Stimulated activated CD4-positive, alpha-beta T cell treated with anti-CD3 and anti-CD28 coated beads, TNF-alpha, amount 100 ng/mL, for 48 hours (primary cell): ENCODE data around the gene TRAPPC3.

Experiments
- DNase-seq, 3 donors: peaks; one replicate each; pipeline ENCODE4 v3.0.0-alpha.2; 2020; ENCODE audit warnings: low read depth in 3 of 3

Gene TRAPPC3

GRCh38 chr1:36126797-36127500 is 22.3 kb downstream of the TRAPPC3 start:
- no peak for DNase-seq

- DNase-seq = no peak
Measured at GRCh38 chr1:36126005-36126716, 23.1 kb downstream of the TRAPPC3 start.

GRCh38 chr1:36125129-36125991 is 23.9 kb downstream of the TRAPPC3 start, which contains the start of gene COL8A2:
Gene COL8A2, minus strand, starts transcription at chr1:36125222. Its CDS starts 24,980 bp downstream, at chr1:36100242.
- DNase-seq = no peak

DNA sequence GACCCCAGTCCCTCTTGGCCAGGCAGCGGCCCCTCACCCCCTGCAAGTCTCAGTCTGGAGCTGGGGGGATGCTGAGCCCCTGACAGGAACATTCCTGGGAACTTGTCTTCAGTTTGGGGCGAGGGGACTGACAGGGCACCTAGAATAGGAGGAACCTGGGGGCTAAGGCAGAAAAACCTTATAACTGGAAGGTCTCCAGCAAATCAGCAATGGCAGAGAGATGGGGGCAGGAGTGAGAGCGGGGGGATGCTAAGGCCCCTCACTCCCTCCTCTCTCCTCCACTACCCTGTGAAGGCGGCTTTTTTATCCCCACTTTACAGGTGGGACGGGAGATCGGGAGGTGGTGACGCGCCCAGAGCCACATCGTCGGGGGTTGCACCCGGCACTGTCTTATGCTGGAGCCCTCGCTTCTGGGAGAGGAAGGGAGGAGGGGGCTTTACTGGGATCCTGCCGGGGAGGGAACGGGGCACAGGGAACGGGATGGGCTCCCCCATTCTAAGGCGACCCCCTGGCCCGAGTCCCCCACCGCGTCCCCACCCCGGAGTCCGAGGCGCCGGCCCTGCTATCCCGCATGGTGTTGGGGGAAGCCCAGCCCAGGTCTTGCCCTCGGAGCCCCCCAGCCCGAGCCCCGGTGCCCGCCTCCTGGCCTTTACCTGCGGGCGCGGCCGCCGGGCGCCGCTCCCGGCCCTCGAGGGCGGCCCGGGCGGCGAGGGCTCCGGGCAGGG is 24.7 kb downstream of the TRAPPC3 start:
- no peak for DNase-seq

DNA sequence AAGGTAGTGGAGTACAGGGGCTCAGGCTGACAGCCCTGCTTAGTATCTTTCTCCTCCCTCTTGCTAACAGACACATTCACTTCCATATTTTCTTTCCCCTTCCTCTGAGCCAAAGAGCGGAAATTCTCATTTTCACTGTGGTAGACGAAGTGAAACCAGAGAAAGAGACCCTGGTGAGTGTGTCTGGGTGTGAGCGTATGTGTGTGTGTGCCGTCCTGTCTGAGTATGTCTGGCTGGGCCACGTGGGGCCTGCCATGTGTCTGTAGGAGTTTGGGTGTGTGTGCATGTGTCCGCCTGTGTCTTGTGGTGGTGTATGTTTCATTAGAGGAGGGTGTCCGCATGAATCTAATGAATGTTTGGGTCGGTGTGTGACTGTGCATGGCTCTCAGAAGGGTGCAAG is 25.9 kb downstream of the TRAPPC3 start:
- DNase-seq = no peak

GRCh38 chr1:36122062-36123030 is 26.9 kb downstream of the TRAPPC3 start:
- no peak for DNase-seq

- DNase-seq = no peak
Measured at GRCh38 chr1:36119456-36119855, 29.8 kb downstream of the TRAPPC3 start.

DNA sequence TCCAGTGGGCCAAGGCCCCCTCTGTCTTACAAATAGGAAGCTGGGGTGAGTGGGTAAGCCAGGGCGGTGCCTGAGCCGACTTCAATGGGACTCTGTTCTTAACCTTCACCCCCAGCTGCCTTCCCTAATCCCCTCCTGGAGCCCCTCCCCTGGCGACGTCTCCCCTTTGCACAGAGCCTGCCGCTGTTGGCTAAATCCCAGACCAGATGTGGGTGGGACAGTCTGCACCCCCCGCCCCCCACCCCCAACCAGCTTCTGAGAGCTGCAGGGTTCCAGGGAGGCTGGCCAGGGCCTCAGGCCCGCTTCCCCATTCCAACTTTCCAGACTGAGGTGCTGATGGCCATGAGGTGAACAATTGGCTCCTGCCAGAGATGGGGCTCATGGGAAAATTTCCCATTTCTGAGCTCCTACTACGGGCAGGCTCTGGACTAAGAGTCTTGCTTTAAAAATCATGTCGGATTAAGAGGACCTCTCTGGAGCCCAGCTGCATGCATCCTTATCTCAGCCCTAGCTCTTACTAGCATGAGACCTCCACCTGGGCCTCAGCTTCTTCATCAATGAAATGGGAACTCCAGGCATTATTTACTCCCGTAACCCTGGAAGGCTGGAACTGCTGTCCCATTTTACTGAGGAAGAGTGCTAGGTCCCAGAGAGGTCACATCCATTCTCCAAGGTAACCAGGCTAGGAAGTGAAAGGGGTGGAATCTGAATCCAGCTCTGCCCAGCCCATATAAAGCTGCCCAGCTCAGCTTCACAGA is 30.7 kb downstream of the TRAPPC3 start:
- DNase-seq = no peak

- DNase-seq = no peak
Measured at GRCh38 chr1:36116901-36117300, 32.4 kb downstream of the TRAPPC3 start.

DNA sequence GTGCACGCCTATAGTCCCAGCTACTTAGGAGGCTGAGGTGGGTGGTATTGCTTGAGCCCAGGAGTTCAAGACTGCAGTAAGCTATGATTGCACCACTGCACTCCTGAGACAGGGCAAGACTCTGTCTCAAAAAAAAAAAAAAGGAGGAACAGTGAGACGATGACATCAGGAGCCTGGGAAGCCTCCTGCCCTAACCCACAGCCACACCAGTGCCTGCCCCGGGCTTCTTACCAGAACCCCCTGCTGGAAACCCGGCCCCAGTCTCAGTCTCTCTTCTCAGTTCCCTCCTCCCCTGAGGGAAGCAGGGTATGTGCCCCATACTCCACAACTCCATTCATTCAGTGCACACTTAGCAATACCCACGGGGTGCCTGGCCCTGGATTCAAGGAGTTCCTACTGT is 33.4 kb downstream of the TRAPPC3 start:
- no peak for DNase-seq

DNA sequence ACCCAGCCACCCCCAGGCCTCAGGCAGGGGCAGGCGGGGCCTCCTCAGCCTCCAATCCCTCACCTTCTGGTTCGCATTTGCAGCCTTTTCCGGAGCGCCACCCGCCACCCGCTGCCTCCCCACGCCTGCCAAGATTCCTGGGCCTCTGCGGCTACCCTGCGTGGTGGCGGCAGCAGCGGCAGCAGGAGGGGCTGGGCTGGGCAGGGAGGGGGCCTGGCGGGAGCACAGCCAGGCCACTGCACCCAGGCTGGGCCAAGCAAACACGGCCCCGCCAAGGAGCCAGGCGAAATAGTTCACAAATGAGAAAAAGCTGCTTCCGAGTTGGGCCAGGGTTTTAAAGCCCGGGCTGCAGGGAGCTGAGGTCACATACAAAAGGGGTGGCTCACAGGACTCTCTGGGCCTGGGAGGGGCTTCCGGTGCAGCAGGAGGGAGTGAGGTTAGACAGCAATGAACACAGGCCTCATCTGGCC is 34.1 kb downstream of the TRAPPC3 start:
- DNase-seq = no peak

- no peak for DNase-seq
Measured at GRCh38 chr1:36114371-36114770, 34.9 kb downstream of the TRAPPC3 start.

DNA sequence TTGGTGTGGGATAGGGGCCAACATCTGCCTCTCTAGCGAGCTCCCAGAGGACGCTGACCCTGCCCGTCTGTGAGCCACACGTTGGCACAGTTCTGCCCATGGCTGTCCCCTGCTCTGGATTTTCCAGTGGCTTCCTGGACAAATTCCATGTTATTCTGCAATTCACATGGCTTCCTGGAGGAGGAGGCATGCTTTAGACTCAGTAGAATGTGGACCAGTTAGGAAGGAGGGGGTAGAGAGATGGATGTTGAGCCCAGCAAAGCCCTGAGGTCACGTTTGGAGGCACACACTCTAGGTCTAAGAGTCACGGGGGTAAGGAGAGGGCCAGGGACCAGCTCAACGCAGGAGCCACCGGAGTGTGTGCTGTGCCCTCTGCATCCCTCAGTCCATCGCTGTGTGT is 36.5 kb downstream of the TRAPPC3 start:
- no peak for DNase-seq

DNA sequence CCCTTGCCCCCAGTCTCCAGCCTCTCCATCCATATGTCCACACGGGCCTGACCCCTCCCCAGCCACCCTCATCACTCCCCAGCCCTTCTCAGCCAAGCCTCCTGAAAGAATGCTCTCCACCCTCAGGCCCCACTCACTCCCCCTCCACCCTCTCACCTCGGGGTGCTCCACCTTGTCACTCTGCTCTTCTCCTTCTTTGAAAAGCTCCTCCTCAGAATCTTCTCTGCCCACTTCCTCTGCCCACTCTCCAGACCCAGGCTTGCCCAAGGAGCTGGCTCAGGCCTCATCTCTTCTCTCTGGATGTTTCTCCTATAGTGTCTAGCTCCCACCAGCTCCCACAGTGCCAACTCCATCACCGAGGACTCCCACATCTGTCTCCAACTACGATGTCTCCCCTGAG is 38.1 kb downstream of the TRAPPC3 start:
- no peak for DNase-seq

- no peak for DNase-seq
Measured at GRCh38 chr1:36109041-36109679, 40.1 kb downstream of the TRAPPC3 start.

DNA sequence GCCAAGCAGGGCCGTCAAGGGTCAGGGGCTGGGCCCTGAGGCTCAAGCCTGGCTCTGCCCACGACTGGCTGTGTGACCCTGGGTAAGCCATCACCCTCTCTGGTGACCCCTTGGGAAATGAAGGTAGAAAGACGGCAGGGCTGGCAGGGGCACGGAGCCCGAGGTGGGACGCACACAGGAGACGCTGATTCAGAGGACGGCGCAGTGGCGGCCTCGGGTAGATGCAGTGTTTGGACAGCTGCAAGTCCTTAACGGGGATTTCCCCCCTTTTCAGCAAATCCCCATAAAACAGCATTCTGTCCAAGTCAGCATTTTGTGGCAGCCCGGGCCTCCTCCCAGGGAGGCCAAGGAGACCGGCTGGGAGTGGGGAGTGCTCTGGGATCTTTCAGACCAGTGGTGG is 41.0 kb downstream of the TRAPPC3 start:
- DNase-seq = no peak

GRCh38 chr1:36107394-36107793 is 41.9 kb downstream of the TRAPPC3 start:
- no peak for DNase-seq

- DNase-seq = no peak
Measured at GRCh38 chr1:36106269-36106668, 43.0 kb downstream of the TRAPPC3 start.

DNA sequence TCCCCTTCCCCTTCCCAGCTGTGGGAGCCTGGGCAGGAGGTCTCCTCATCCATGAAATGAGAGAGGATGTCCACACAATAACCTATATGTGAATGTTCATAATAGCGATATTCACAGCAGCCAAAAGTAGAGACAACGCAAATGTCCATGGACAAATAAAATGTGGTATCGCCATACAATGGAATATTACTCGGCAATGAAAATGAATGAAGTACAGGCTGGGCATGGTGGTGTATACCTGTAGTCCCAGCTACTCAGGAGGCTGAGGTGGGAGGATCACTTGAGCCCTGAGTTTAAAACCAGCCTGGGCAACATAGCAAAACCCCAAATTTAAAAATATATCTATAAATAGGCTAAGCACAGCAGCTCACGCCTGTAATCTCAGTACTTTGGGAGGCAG is 47.7 kb downstream of the TRAPPC3 start:
- no peak for DNase-seq
